Measurements from ENCODE around the gene EIF3D. TPM values are rescaled to one million over a fixed set of nuclear protein-coding genes. Genes with fewer than 3 reads are reported as not detected.

Gene EIF3D
- polyA plus RNA-seq, 3 donors: 102 to 244 (median 122) TPM

GRCh38 chr22:36492109-36492508 is 36.9 kb downstream of the EIF3D start:
- no peaks in the 10 kb centered on the region for H3K27me3 ChIP-seq (ENCODE audit: control insufficient read depth in 2 of 2, insufficient read depth in 2 of 2, low read length in 2 of 2)
- Mint-ChIP-seq H3K27ac (no peak overlapping the region), H3K36me3 (peaks cover 29 to 49% of the 10 kb centered on the region in 2 donors), H3K4me3 (no peak overlapping the region), H3K4me1 (peaks cover 23% of the 10 kb centered on the region), H3K9me3 (peaks cover 6 to 10% (median 9%) of the 10 kb centered on the region in 7 donors), H3K27me3 (ENCODE audit: low read depth in 3 of 3) (peaks cover 0 to 4% (median 0%) of the 10 kb centered on the region in 3 donors)
- H3K4me2 ChIP-seq (replicated peaks; ENCODE audit: extremely low read depth, low read length, poor library complexity, severe bottlenecking): no peak overlapping the region
- H3K9me3 ChIP-seq (replicated peaks in 1 of 2; ENCODE audit: control insufficient read depth in 1 of 2, insufficient read depth in 1 of 2, low read length in 2 of 2): peaks cover 3 to 7% of the 10 kb centered on the region in 2 donors
- no peak overlapping the region for H3K27ac ChIP-seq (ENCODE audit: low read depth in 1 of 2, low read length in 2 of 2)
- DNase-seq: no peak
- WGBS (ENCODE audit: insufficient coverage): 76% methylated on average over 2 of the region's 5 CpGs
- H3K36me3 ChIP-seq (replicated peaks in 1 of 2; ENCODE audit: control insufficient read depth in 1 of 2, insufficient read depth in 2 of 2, low read length in 2 of 2): peaks cover 2 to 6% of the 10 kb centered on the region in 2 donors
- no peak overlapping the region for H3K4me3 ChIP-seq (replicated peaks in 1 of 3; ENCODE audit: low read depth in 2 of 3, low read length in 3 of 3)
- no peak overlapping the region for H2AFZ ChIP-seq (ENCODE audit: insufficient read depth, low read depth, low read length, poor library complexity, severe bottlenecking)
- no peaks in the 10 kb centered on the region for H3K79me2 ChIP-seq (ENCODE audit: insufficient read depth, low read length)
- intact Hi-C loops (cut with micrococcal nuclease): no loop called here
- no peak overlapping the region for H3K9ac ChIP-seq (ENCODE audit: insufficient read depth, low read length, poor library complexity, severe bottlenecking)
- no peak for TF ChIP-seq CTCF (IDR thresholded peaks at IDR 0.05)
- H3K4me1 ChIP-seq (ENCODE audit: control insufficient read depth in 1 of 2, insufficient read depth in 2 of 2, low read length in 2 of 2): peaks cover 17 to 20% of the 10 kb centered on the region in 2 donors
- no peaks in the 10 kb centered on the region for H4K20me1 ChIP-seq (ENCODE audit: insufficient read depth, low read length)

DNA sequence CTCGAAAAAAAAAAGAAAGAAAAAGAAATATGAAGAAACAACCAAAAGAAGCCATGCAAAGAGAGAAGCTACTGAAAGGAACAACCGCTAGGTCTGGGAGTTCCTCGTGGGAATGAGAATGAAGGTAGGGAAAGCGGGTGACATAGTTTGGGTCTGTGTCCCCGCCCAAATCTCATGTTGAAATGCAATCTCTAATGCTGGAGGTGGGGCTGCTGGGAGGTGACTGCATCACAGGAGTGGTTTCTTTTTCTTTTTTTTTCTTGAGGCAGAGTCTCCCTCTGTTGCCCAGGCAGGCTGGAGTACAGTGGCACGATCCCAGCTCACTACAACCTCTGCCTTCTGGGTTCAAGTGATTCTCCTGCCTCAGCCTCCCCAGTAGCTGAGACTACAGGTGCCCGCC is 37.8 kb downstream of the EIF3D start:
- Histone ChIP-seq H3K4me3 (replicated peaks in 1 of 3; ENCODE audit: low read depth in 2 of 3, low read length in 3 of 3) (no peak overlapping the region), H4K20me1 (ENCODE audit: insufficient read depth, low read length) (no peaks in the 10 kb centered on the region), H3K9ac (ENCODE audit: insufficient read depth, low read length, poor library complexity, severe bottlenecking) (no peak overlapping the region), H3K36me3 (replicated peaks in 1 of 2; ENCODE audit: control insufficient read depth in 1 of 2, insufficient read depth in 2 of 2, low read length in 2 of 2) (peaks cover 2 to 12% of the 10 kb centered on the region in 2 donors), H2AFZ (ENCODE audit: insufficient read depth, low read depth, low read length, poor library complexity, severe bottlenecking) (no peak overlapping the region), H3K4me2 (replicated peaks; ENCODE audit: extremely low read depth, low read length, poor library complexity, severe bottlenecking) (no peak overlapping the region), H3K4me1 (ENCODE audit: control insufficient read depth in 1 of 2, insufficient read depth in 2 of 2, low read length in 2 of 2) (peaks cover 17 to 20% of the 10 kb centered on the region in 2 donors), H3K79me2 (ENCODE audit: insufficient read depth, low read length) (no peaks in the 10 kb centered on the region), H3K9me3 (replicated peaks in 1 of 2; ENCODE audit: control insufficient read depth in 1 of 2, insufficient read depth in 1 of 2, low read length in 2 of 2) (peaks cover 12 to 13% of the 10 kb centered on the region in 2 donors), H3K27me3 (ENCODE audit: control insufficient read depth in 2 of 2, insufficient read depth in 2 of 2, low read length in 2 of 2) (no peaks in the 10 kb centered on the region), H3K27ac (ENCODE audit: low read depth in 1 of 2, low read length in 2 of 2) (no peak overlapping the region)
- Mint-ChIP-seq H3K4me3 (no peak overlapping the region), H3K27ac (no peak overlapping the region), H3K27me3 (ENCODE audit: low read depth in 3 of 3) (peaks cover 0 to 4% (median 1%) of the 10 kb centered on the region in 3 donors), H3K9me3 (peaks cover 13 to 19% (median 16%) of the 10 kb centered on the region in 7 donors), H3K4me1 (peaks cover 23% of the 10 kb centered on the region), H3K36me3 (peaks cover 29 to 51% of the 10 kb centered on the region in 2 donors)
- DNase-seq: no peak
- whole genome bisulfite sequencing (ENCODE audit: insufficient coverage): 80% methylated on average over 6 of the region's 7 CpGs
- no peak for TF ChIP-seq CTCF (IDR thresholded peaks at IDR 0.05)
- intact Hi-C loops (cut with micrococcal nuclease): no loop called here

Measured in CD14-positive monocyte (primary cell).